ENCODE results near the gene ANKS1B. TPM values are rescaled to one million over a fixed set of nuclear protein-coding genes. Genes with fewer than 3 reads are reported as not detected.
"Not testable (repeated sequence)": the region's sequence is repeated elsewhere in the genome, so short reads cannot be mapped to it uniquely, and the experiment has no call there.

ANKS1B gene
- total RNA-seq, 1 experiment from 2014 or later: 0.10 TPM

DNA sequence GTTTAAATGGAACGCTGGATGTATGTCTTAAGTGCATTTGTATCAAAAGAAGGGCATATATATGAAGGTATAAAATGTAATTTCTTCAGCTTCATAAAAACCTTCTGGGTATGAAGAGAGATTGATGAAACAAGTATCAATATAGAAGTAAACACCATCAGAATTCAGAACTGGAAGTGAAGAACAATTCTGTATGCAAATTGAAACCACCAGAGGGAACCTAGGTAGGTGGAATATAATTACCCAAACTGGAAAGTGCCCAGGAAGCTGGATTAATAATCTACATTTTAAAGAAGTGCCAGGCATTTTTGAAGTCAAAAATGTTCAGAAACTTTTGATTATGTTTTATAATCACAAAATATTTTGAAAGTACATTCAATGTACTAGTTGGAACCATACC, 673.4 kb downstream of the ANKS1B start:
- DNase-seq (ENCODE audit: extremely low read depth, low read depth): no peak

DNA sequence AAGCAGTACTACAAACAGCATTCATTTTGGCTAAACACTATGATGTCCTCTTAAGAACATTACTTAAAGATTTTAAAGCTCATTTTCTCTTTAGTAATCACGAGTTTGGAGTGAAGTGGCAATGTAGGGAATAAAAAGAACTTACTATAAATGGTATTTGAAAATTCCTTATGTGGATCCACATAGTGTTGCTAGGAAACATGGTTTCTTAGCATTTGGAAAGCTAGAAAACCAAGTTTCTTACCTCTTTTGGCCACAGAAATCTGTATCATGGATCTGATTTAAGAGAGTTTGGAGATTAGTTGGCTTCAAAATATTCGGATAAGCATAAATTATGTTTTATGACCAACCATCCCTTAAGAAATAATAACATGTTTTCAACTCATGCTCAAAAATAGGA, 674.9 kb downstream of the ANKS1B start:
- no peak for DNase-seq (ENCODE audit: extremely low read depth, low read depth)

DNA sequence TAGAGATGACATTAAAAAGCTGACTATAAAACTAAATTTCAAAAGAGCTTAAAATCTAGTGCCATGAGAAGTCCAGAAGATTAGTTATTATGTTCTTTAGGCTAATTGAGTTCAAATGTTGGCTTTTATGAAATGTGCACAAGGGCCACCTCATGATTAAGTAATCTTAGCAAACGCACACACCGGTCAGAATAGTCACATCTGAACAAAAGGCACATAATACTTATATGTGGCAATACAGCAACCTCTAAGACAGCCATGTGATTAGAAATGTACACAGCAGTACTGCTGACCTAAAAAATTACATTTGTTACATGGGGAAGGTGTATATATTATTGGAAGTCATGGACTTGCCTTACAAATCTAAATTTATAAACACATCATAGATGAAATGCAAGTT, 681.9 kb downstream of the ANKS1B start:
- DNase-seq (ENCODE audit: extremely low read depth, low read depth): no peak

DNA sequence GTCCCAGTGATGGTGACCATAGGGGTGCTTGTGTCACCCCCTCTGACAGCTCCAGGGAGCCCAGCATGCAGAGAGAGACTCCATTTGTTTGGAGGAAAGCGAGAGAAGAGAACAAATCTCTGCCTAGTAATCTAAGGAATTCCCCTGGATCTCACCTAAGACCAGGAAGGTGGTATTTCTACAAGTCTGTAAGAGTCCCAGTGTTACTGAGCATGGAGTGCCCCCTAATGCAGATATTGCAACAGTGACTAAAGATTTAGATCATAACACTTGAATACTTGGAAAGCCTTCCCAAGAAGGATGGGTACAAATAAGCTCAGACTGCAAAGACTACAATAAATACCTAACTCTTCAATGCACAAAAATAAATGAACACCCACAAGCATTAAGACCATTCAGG, 697.6 kb downstream of the ANKS1B start:
- DNase-seq (ENCODE audit: extremely low read depth, low read depth): no peak

DNA sequence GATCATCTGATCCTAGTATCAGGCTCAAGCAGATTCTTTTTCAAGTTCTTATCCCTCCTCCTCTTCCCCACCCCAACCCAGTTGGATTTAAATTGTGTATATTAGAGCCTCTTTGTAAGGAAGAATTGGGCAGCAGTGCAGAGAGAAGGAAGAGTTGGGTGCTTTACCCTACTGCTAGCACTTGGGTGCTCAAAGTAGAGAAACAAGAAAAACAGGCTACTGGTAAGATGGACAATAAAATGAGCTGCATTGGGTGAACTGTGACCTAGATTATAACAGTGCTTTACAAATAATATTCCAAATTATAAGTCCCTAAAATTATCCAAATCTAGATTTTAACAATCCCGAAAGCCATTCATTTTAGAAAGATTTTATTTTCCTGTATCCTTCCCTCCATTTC, 700.6 kb downstream of the ANKS1B start:
- no peak for DNase-seq (ENCODE audit: extremely low read depth, low read depth)

- DNase-seq (ENCODE audit: extremely low read depth, low read depth): no peak
Observed at GRCh38 chr12:99282624-99283023, 702.1 kb downstream of the ANKS1B start.

DNA sequence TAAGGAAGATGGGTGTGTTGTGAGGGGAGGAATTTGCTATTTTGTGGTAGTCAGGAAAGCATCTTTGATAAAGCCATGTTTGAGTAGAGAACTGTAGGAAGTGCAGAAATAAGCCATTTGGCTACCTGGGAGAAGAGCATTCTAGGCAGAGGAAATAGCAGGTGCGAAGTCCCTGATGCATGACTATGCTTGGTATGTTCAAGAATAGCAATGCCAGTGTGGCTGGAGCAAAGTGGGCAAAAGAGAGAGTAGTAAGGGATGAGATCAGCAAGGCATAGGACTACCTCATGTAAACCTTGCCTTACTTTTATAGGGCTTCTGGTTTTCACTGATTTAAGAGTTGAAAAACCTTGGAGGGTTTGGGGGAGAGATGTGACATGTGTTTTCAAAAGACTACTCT, 702.6 kb downstream of the ANKS1B start:
- no peak for DNase-seq (ENCODE audit: extremely low read depth, low read depth)

DNA sequence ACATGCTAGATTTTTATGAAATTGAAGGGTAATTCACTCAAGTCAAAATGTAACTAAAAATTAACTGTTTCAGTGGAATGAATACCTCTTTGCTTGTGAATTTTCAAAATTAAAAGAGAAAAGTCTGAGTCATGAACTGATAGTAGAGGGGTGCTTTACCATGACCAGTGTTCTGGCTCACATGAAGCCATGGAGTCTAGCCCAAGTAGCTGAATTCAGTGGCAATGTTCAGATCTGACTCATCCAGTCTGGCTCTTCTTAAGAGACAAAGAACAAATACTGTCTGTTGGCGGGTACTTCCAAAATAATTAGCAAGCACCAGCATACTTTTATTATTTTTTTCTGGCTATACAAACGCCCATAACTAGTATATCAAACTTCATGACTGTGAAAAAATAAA, 703.5 kb downstream of the ANKS1B start:
- DNase-seq (ENCODE audit: extremely low read depth, low read depth): no peak

DNA sequence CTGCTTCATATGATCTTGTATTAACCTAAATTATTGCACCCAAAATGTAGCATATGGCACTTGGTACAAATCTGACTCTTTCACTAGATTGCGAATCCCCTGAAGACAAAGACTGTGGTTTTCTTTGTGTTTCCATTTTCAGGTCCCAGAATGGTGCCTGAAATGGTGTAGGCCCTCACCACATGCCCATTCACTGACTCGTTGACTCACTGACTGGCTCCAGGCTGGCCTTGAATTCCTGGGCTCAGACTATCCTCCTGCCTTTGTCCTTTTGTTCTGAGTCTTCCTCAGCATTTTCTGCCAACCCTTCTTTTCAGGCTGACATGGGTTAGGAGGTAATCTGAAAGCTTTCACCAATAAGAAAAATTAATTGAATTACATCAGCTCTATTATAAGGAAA, 705.8 kb downstream of the ANKS1B start:
- no peak for DNase-seq (ENCODE audit: extremely low read depth, low read depth)

- no peak for DNase-seq (ENCODE audit: extremely low read depth, low read depth)
Observed at GRCh38 chr12:99277591-99278379, 707.0 kb downstream of the ANKS1B start.

- no peak for DNase-seq (ENCODE audit: extremely low read depth, low read depth)
Observed at GRCh38 chr12:99271071-99271470, 713.7 kb downstream of the ANKS1B start.

DNA sequence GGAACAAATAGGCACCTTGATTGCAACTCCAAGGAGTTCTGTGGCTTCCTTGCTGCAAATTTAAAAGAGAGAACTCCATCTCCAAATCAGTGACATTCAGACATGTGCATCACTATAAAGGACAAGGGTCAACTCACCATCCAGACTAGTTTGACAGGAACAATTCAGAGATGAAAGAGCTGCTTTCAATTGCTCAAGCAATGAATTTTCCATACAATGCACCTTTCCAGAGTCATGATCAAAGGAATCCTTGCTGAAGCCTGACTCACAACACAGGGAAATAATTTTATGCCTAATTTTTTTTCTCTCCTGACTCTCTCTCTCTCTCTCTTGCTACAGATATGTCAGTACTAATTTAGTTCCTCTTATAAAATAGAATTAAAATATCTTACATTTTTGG, 717.7 kb downstream of the ANKS1B start:
- no peak for DNase-seq (ENCODE audit: extremely low read depth, low read depth)

DNA sequence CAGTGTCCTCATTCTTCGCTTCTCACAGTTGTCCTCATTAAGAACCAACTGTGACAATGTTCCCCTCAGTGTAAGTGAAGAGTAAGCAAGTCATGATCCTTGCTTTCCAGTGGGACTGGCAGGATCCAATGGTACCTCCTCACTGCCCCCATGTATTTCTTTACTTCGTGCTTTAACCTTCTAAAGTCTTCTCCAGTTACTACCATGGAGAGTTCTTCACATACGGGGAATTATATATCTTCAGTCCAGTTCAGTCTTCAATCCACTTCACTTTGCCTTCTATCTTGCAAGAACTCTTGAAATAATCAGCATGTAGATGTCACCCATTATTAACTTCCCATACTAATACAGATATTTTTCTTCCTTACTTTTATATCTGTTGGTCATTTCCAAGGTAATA, 719.1 kb downstream of the ANKS1B start:
- no peak for DNase-seq (ENCODE audit: extremely low read depth, low read depth)

GRCh38 chr12:99261256-99261655, 723.5 kb downstream of the ANKS1B start:
- no peak for DNase-seq (ENCODE audit: extremely low read depth, low read depth)

DNA sequence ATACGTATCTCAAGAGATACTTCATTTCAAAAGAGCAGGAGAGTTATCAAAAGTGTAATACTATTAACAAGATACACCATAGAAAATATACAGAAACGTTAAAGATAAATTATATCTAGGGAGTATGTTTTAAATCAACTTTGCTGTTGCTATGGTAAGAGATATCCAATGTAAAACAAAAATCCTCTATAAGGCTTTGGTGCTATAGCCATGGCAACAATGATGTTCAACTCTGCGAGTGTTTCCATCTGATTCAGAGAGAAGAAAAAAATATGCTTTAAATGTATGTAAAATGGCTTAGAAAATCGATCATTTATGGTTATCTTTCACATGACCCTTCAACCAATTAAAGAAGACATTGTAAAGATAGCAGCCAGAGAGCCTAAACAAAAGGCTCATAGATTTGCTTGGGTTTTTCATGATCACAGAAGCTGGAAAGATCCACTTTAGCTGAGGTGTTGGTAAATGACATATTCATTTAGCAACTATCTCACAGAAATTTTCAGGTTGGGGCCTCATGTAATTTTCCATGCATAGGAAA, 724.2 kb downstream of the ANKS1B start:
- DNase-seq (ENCODE audit: extremely low read depth, low read depth): no peak

GRCh38 chr12:99259040-99259934, 725.4 kb downstream of the ANKS1B start:
- no peak for DNase-seq (ENCODE audit: extremely low read depth, low read depth)

- no peak for DNase-seq (ENCODE audit: extremely low read depth, low read depth)
Observed at GRCh38 chr12:99257672-99258071, 727.1 kb downstream of the ANKS1B start.

DNA sequence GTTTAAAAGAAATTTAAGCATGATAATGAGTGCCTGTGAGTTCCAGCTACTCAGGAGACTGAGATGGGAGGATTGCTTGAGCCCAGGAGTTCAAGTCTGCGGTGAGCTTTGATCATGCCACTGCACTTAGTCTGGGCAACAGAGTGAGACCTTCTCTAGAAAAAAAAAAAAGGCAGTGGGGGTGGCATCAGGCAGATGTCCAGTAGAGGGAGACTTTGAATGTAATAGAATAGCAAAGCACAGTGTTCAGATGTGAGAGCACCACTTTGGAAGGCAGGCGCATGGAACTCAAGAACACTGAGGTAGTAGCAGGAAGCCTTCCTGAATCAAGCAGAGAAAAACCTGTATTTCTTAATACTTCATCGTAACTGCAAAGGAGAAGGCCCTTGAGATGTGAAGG, 731.7 kb downstream of the ANKS1B start:
- no peak for DNase-seq (ENCODE audit: extremely low read depth, low read depth)

- DNase-seq (ENCODE audit: extremely low read depth, low read depth): no peak
Observed at GRCh38 chr12:99250091-99250490, 734.6 kb downstream of the ANKS1B start.

GRCh38 chr12:99249543-99249942, 735.2 kb downstream of the ANKS1B start:
- no peak for DNase-seq (ENCODE audit: extremely low read depth, low read depth)

GRCh38 chr12:99237907-99238538, 746.7 kb downstream of the ANKS1B start:
- DNase-seq (ENCODE audit: extremely low read depth, low read depth): not testable (repeated sequence)
